ENCODE measurements around the gene SWAP70.
"Not testable (repeated sequence)": the region's sequence is repeated elsewhere in the genome, so short reads cannot be mapped to it uniquely, and the experiment has no call there.

SWAP70 gene

DNA sequence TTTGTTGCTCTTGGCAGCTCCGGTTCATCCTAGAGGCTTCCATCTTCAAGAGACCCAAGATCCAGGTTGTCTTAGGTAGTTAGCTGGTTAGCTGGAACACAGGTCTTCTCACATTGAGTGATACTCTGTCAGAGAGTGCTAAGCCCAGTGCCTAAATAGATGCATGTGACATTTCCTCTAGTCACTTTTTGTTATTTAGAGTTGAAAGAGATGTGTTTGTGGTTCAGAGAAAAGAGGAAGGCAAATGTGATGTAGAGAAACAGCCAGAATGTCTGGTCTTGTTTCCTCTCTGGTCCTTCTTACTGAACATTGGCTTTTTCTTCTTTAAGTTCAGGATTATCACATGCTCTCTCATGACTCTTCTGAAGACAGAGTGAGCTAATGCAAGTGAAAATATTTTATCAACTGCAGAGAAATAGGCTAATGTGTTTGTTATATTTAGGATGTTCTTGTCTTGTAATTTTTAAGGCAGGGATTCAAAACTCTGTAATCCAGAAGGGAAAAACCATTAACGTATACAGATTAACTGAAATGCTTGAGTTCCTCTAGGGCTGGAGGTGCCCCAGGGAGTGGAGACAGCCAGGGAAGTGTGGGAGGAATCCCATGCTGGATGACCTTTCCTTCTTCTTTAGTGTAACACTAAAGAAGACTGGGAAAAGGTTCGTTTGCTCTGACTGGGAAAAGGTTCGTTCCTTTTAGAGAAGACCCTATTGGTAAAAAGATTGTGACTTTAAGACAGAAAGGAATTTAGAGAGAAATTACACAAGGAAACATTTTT is 75.4 kb downstream of the SWAP70 start:
- H3K4ac ChIP-seq (ENCODE audit: low read depth in 1 of 2, low read length in 2 of 2) = no peak overlapping the region
- H2BK5ac ChIP-seq (ENCODE audit: low read depth, low read length, poor library complexity, severe bottlenecking) = no peak overlapping the region
- peak overlapping the region; percentile 38 for H3K9ac ChIP-seq (ENCODE audit: low read length)
- H3K18ac ChIP-seq (ENCODE audit: low read depth in 1 of 2, low read length in 2 of 2) = no peak overlapping the region
- no peak overlapping the region for H4K8ac ChIP-seq (ENCODE audit: low read length)
- no peak overlapping the region for H3K4me3 ChIP-seq (ENCODE audit: insufficient read depth in 1 of 2, low read depth in 1 of 2, low read length in 2 of 2)
- H2BK12ac ChIP-seq (ENCODE audit: low read length in 2 of 2) = no peak overlapping the region
- no peak overlapping the region for H2AK5ac ChIP-seq (ENCODE audit: low read length, severe bottlenecking)
- no peak overlapping the region for H2BK120ac ChIP-seq (ENCODE audit: low read depth, low read length)
- H3K36me3 ChIP-seq (ENCODE audit: control insufficient read depth in 1 of 2, insufficient read depth in 2 of 2, low read depth in 1 of 2, low read length in 2 of 2) = peaks cover 23 to 79% of the 10 kb centered on the region in 2 experiments
- no peak overlapping the region for H3K23ac ChIP-seq (ENCODE audit: low read length in 2 of 2)
- no peaks in the 10 kb centered on the region for H3K27me3 ChIP-seq (ENCODE audit: control insufficient read depth in 1 of 2, insufficient read depth in 1 of 2, low read length in 2 of 2)
- no peak for DNase-seq
- peak overlapping the region; percentile 8 for H3K27ac ChIP-seq (ENCODE audit: low read length, poor library complexity, severe bottlenecking)
- peaks cover 8% of the 10 kb centered on the region for H3K9me3 ChIP-seq (ENCODE audit: control insufficient read depth, low read length)
- 97% methylated on average over 4 of the region's 4 CpGs for whole genome bisulfite sequencing
- H3K14ac ChIP-seq (ENCODE audit: low read length in 2 of 2) = no peak overlapping the region
- no peak overlapping the region for H3K4me2 ChIP-seq (ENCODE audit: low read length, poor library complexity, severe bottlenecking)
- H2AFZ ChIP-seq (ENCODE audit: low read depth, low read length) = no peak overlapping the region
- no peak overlapping the region for H4K91ac ChIP-seq (ENCODE audit: low read length)
- H3K79me1 ChIP-seq (replicated peaks; ENCODE audit: low read length, poor library complexity, severe bottlenecking) = peaks cover 22% of the 10 kb centered on the region
- H3K4me1 ChIP-seq (ENCODE audit: control insufficient read depth, insufficient read depth, low read depth, low read length) = peaks cover 2% of the 10 kb centered on the region
- no peak overlapping the region for H2BK15ac ChIP-seq (ENCODE audit: low read depth, poor library complexity, severe bottlenecking)

DNA sequence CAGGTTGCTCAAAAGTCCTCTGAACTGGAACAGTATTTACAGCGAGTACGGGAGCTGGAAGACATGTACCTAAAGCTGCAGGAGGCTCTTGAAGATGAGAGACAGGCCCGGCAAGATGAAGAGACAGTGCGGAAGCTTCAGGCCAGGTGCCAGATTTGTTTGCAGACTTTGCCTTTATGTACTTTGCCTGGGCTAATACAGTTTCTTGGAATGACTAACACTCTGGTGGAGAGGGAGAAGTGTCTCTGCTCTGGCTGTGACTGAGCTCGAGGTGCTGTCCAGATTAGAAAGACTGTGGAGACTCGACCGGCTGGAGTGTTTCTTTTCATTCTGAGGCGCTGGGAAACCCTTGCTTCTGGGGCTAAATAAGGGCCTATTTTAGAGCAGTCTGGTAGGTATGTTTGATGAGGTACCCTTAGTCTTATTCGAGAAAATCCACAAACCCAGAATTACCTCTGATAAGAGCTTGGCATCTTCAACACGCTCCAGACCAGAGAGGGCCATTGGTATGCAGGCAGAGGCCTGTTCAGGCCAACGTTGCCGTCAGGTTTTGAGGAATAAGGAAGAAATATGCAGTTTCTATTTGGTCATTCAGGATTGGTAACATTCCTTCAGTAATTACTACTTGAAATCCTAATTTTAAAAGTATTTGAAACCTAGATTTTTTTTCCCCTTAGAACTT is 76.5 kb downstream of the SWAP70 start:
- Histone ChIP-seq H3K4ac (ENCODE audit: low read depth in 1 of 2, low read length in 2 of 2) (no peak overlapping the region), H3K4me3 (ENCODE audit: insufficient read depth in 1 of 2, low read depth in 1 of 2, low read length in 2 of 2) (no peak overlapping the region), H2BK5ac (ENCODE audit: low read depth, low read length, poor library complexity, severe bottlenecking) (no peak overlapping the region), H3K4me2 (ENCODE audit: low read length, poor library complexity, severe bottlenecking) (no peak overlapping the region), H2BK15ac (ENCODE audit: low read depth, poor library complexity, severe bottlenecking) (no peak overlapping the region), H2BK120ac (ENCODE audit: low read depth, low read length) (no peak overlapping the region), H3K18ac (ENCODE audit: low read depth in 1 of 2, low read length in 2 of 2) (no peak overlapping the region), H4K8ac (ENCODE audit: low read length) (no peak overlapping the region), H3K36me3 (ENCODE audit: control insufficient read depth in 1 of 2, insufficient read depth in 2 of 2, low read depth in 1 of 2, low read length in 2 of 2) (peaks cover 23 to 77% of the 10 kb centered on the region in 2 experiments), H2AFZ (ENCODE audit: low read depth, low read length) (no peak overlapping the region), H3K27me3 (ENCODE audit: control insufficient read depth in 1 of 2, insufficient read depth in 1 of 2, low read length in 2 of 2) (no peaks in the 10 kb centered on the region), H3K14ac (ENCODE audit: low read length in 2 of 2) (no peak overlapping the region), H3K23ac (ENCODE audit: low read length in 2 of 2) (no peak overlapping the region), H3K9me3 (ENCODE audit: control insufficient read depth, low read length) (peaks cover 3% of the 10 kb centered on the region), H3K4me1 (ENCODE audit: control insufficient read depth, insufficient read depth, low read depth, low read length) (peaks cover 2% of the 10 kb centered on the region), H3K79me1 (replicated peaks; ENCODE audit: low read length, poor library complexity, severe bottlenecking) (peaks cover 21% of the 10 kb centered on the region), H3K9ac (ENCODE audit: low read length) (no peak overlapping the region), H3K27ac (ENCODE audit: low read length, poor library complexity, severe bottlenecking) (no peak overlapping the region), H4K91ac (ENCODE audit: low read length) (no peak overlapping the region), H2AK5ac (ENCODE audit: low read length, severe bottlenecking) (no peak overlapping the region), H2BK12ac (ENCODE audit: low read length in 2 of 2) (no peak overlapping the region)
- no peak for DNase-seq
- WGBS = 97% methylated on average over 10 of the region's 12 CpGs

DNA sequence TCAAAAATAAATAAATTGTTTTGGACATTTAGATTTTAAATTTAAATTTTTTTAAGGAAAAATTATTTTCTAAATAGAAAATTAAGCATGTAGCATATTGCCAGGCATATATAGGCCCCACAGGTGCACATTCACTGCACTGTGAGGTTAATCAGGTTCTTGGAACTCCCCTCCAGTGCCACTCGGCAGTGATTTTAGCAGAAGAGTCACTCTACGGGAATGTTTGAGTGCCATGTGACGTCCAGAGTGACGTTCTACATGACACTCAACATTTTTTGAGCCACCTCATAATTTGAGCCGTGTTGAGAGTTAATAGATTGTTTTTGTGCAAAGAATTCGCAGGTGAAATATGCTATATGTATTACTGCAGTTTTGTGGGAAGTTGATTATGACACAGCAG is 77.4 kb downstream of the SWAP70 start:
- no peak overlapping the region for H3K9ac ChIP-seq (ENCODE audit: low read length)
- H3K4me1 ChIP-seq (ENCODE audit: control insufficient read depth, insufficient read depth, low read depth, low read length) = peaks cover 2% of the 10 kb centered on the region
- H2AK5ac ChIP-seq (ENCODE audit: low read length, severe bottlenecking) = no peak overlapping the region
- H3K14ac ChIP-seq (ENCODE audit: low read length in 2 of 2) = no peak overlapping the region
- no peak overlapping the region for H4K8ac ChIP-seq (ENCODE audit: low read length)
- H3K27me3 ChIP-seq (ENCODE audit: control insufficient read depth in 1 of 2, insufficient read depth in 1 of 2, low read length in 2 of 2) = no peaks in the 10 kb centered on the region
- H3K23ac ChIP-seq (ENCODE audit: low read length in 2 of 2) = no peak overlapping the region
- 82% methylated on average over 6 of the region's 6 CpGs for WGBS
- no peak overlapping the region for H3K27ac ChIP-seq (ENCODE audit: low read length, poor library complexity, severe bottlenecking)
- H3K9me3 ChIP-seq (ENCODE audit: control insufficient read depth, low read length) = no peaks in the 10 kb centered on the region
- no peak overlapping the region for H2BK12ac ChIP-seq (ENCODE audit: low read length in 2 of 2)
- H2AFZ ChIP-seq (ENCODE audit: low read depth, low read length) = no peak overlapping the region
- no peak overlapping the region for H2BK15ac ChIP-seq (ENCODE audit: low read depth, poor library complexity, severe bottlenecking)
- H2BK5ac ChIP-seq (ENCODE audit: low read depth, low read length, poor library complexity, severe bottlenecking) = no peak overlapping the region
- H3K36me3 ChIP-seq (ENCODE audit: control insufficient read depth in 1 of 2, insufficient read depth in 2 of 2, low read depth in 1 of 2, low read length in 2 of 2) = peaks cover 28 to 77% of the 10 kb centered on the region in 2 experiments
- no peak overlapping the region for H2BK120ac ChIP-seq (ENCODE audit: low read depth, low read length)
- DNase-seq = no peak
- H3K4me3 ChIP-seq (ENCODE audit: insufficient read depth in 1 of 2, low read depth in 1 of 2, low read length in 2 of 2) = no peak overlapping the region
- H3K18ac ChIP-seq (ENCODE audit: low read depth in 1 of 2, low read length in 2 of 2) = no peak overlapping the region
- peak overlapping the region; percentile 7 for H4K91ac ChIP-seq (ENCODE audit: low read length)
- H3K4ac ChIP-seq (ENCODE audit: low read depth in 1 of 2, low read length in 2 of 2) = no peak overlapping the region
- no peak overlapping the region for H3K4me2 ChIP-seq (ENCODE audit: low read length, poor library complexity, severe bottlenecking)
- H3K79me1 ChIP-seq (replicated peaks; ENCODE audit: low read length, poor library complexity, severe bottlenecking) = peaks cover 24% of the 10 kb centered on the region

DNA sequence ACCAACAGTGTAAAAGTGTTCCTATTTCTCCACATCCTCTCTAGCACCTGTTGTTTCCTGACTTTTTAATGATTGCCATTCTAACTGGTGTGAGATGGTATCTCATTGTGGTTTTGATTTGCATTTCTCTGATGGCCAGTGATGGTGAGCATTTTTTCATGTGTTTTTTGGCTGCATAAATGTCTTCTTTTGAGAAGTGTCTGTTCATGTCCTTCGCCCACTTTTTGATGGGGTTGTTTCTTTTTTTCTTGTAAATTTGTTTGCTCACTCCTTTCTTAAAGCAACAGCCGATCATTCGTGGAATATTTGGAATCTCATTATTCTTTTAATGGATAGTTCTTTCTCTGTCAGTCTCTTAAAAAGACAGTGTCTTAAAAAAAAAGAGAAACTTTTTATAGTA is 79.6 kb downstream of the SWAP70 start:
- H3K9ac ChIP-seq (ENCODE audit: low read length); H2BK12ac ChIP-seq (ENCODE audit: low read length in 2 of 2); H3K4ac ChIP-seq (ENCODE audit: low read depth in 1 of 2, low read length in 2 of 2); H2BK5ac ChIP-seq (ENCODE audit: low read depth, low read length, poor library complexity, severe bottlenecking); H2BK15ac ChIP-seq (ENCODE audit: low read depth, poor library complexity, severe bottlenecking); H3K4me1 ChIP-seq (ENCODE audit: control insufficient read depth, insufficient read depth, low read depth, low read length); H3K23ac ChIP-seq (ENCODE audit: low read length in 2 of 2); H3K27ac ChIP-seq (ENCODE audit: low read length, poor library complexity, severe bottlenecking); H3K4me2 ChIP-seq (ENCODE audit: low read length, poor library complexity, severe bottlenecking); DNase-seq; H2BK120ac ChIP-seq (ENCODE audit: low read depth, low read length); H3K18ac ChIP-seq (ENCODE audit: low read depth in 1 of 2, low read length in 2 of 2); H3K9me3 ChIP-seq (ENCODE audit: control insufficient read depth, low read length); H3K27me3 ChIP-seq (ENCODE audit: control insufficient read depth in 1 of 2, insufficient read depth in 1 of 2, low read length in 2 of 2); H3K14ac ChIP-seq (ENCODE audit: low read length in 2 of 2); H2AFZ ChIP-seq (ENCODE audit: low read depth, low read length); H4K8ac ChIP-seq (ENCODE audit: low read length); H3K4me3 ChIP-seq (ENCODE audit: insufficient read depth in 1 of 2, low read depth in 1 of 2, low read length in 2 of 2); H2AK5ac ChIP-seq (ENCODE audit: low read length, severe bottlenecking); H4K91ac ChIP-seq (ENCODE audit: low read length): not testable (repeated sequence)
- WGBS = no CpG with 5 or more reads among the region's 3 CpGs
- peaks cover 24% of the 10 kb centered on the region for H3K79me1 ChIP-seq (replicated peaks; ENCODE audit: low read length, poor library complexity, severe bottlenecking)
- H3K36me3 ChIP-seq (ENCODE audit: control insufficient read depth in 1 of 2, insufficient read depth in 2 of 2, low read depth in 1 of 2, low read length in 2 of 2) = peaks cover 23 to 70% of the 10 kb centered on the region in 2 experiments

Data from mesenchymal stem cell (in vitro differentiated cells and primary cell).